Mucosa of stomach (tissue), 1 donor: ENCODE measurements around the gene KRTCAP3.

Source experiments
- H3K27me3 ChIP-seq: one replicate; pipeline ENCODE4 v1.7.0; 2013; ENCODE audit warnings: mild to moderate bottlenecking, low read length; ENCODE audit not compliant: control insufficient read depth, insufficient read depth
- H3K36me3 ChIP-seq: one replicate; pipeline ENCODE4 v1.7.0; 2013; ENCODE audit warnings: low read length; ENCODE audit not compliant: control insufficient read depth, insufficient read depth
- H3K4me1 ChIP-seq: one replicate; pipeline ENCODE4 v1.7.0; 2013; ENCODE audit warnings: mild to moderate bottlenecking, low read length; ENCODE audit not compliant: control insufficient read depth, insufficient read depth
- H3K4me3 ChIP-seq: one replicate; pipeline ENCODE4 v1.7.0; 2013; ENCODE audit warnings: low read length
- H3K9ac ChIP-seq: one replicate; pipeline ENCODE4 v1.7.0; 2013; ENCODE audit warnings: mild to moderate bottlenecking, low read length, moderate library complexity
- H3K9me3 ChIP-seq: one replicate; pipeline ENCODE4 v1.7.0; 2013; ENCODE audit warnings: mild to moderate bottlenecking, low read length, moderate library complexity; ENCODE audit not compliant: control insufficient read depth
- donor health status: Pancreatic carcinoma.

KRTCAP3 gene

GRCh38 chr2:27446057-27446456 is 3.9 kb downstream of the KRTCAP3 start:
- Histone ChIP-seq H3K9ac (peak overlapping the region; percentile 89), H3K9me3 (no peaks in the 10 kb centered on the region), H3K4me1 (peaks cover 22% of the 10 kb centered on the region), H3K36me3 (peaks cover 2% of the 10 kb centered on the region), H3K4me3 (peak overlapping the region; percentile 72), H3K27me3 (no peaks in the 10 kb centered on the region)

GRCh38 chr2:27448381-27448780 is 6.2 kb downstream of the KRTCAP3 start:
- H3K9ac ChIP-seq, result no peak overlapping the region
- H3K27me3 ChIP-seq, result no peaks in the 10 kb centered on the region
- no peaks in the 10 kb centered on the region for H3K9me3 ChIP-seq
- no peaks in the 10 kb centered on the region for H3K36me3 ChIP-seq
- no peak overlapping the region for H3K4me3 ChIP-seq
- H3K4me1 ChIP-seq, result peaks cover 17% of the 10 kb centered on the region

GRCh38 chr2:27451095-27451494 is 8.9 kb downstream of the KRTCAP3 start:
- H3K36me3 ChIP-seq, result no peaks in the 10 kb centered on the region

GRCh38 chr2:27453968-27454367 is 11.8 kb downstream of the KRTCAP3 start:
- Histone ChIP-seq H3K9me3 (no peaks in the 10 kb centered on the region), H3K4me1 (no peaks in the 10 kb centered on the region), H3K36me3 (no peaks in the 10 kb centered on the region), H3K4me3 (no peak overlapping the region), H3K9ac (no peak overlapping the region), H3K27me3 (no peaks in the 10 kb centered on the region)

More at GRCh38 chr2:27451095-27451494, 8.9 kb downstream of the KRTCAP3 start:
- H3K9me3 ChIP-seq, result no peaks in the 10 kb centered on the region
- H3K4me1 ChIP-seq, result peaks cover 4% of the 10 kb centered on the region
- no peak overlapping the region for H3K4me3 ChIP-seq
- no peaks in the 10 kb centered on the region for H3K27me3 ChIP-seq
- H3K9ac ChIP-seq, result no peak overlapping the region

- Histone ChIP-seq H3K4me3 (no peak overlapping the region), H3K27me3 (no peaks in the 10 kb centered on the region), H3K9me3 (no peaks in the 10 kb centered on the region), H3K9ac (no peak overlapping the region), H3K36me3 (no peaks in the 10 kb centered on the region), H3K4me1 (no peaks in the 10 kb centered on the region)
These were observed 18.9 kb downstream of the KRTCAP3 start for GRCh38 chr2:27461118-27461517.

GRCh38 chr2:27464443-27464842 is 22.3 kb downstream of the KRTCAP3 start:
- H3K36me3 ChIP-seq, result no peaks in the 10 kb centered on the region
- no peak overlapping the region for H3K4me3 ChIP-seq
- no peaks in the 10 kb centered on the region for H3K4me1 ChIP-seq
- no peaks in the 10 kb centered on the region for H3K27me3 ChIP-seq
- no peaks in the 10 kb centered on the region for H3K9me3 ChIP-seq
- H3K9ac ChIP-seq, result no peak overlapping the region

- no peaks in the 10 kb centered on the region for H3K36me3 ChIP-seq
- H3K4me1 ChIP-seq, result peaks cover 5% of the 10 kb centered on the region
- H3K9ac ChIP-seq, result no peak overlapping the region
- H3K4me3 ChIP-seq, result no peak overlapping the region
- no peaks in the 10 kb centered on the region for H3K9me3 ChIP-seq
- H3K27me3 ChIP-seq, result no peaks in the 10 kb centered on the region
These were observed 29.8 kb downstream of the KRTCAP3 start for GRCh38 chr2:27471961-27472360.

- H3K4me3 ChIP-seq, result no peak overlapping the region
- no peak overlapping the region for H3K9ac ChIP-seq
- no peaks in the 10 kb centered on the region for H3K36me3 ChIP-seq
- no peaks in the 10 kb centered on the region for H3K27me3 ChIP-seq
- H3K9me3 ChIP-seq, result no peaks in the 10 kb centered on the region
- peaks cover 5% of the 10 kb centered on the region for H3K4me1 ChIP-seq
These were observed 43.3 kb downstream of the KRTCAP3 start for GRCh38 chr2:27485496-27485895.

- H3K4me1 ChIP-seq, result peaks cover 5% of the 10 kb centered on the region
- H3K27me3 ChIP-seq, result no peaks in the 10 kb centered on the region
- H3K9ac ChIP-seq, result peak overlapping the region; percentile 38
- peak overlapping the region; percentile 40 for H3K4me3 ChIP-seq
- no peaks in the 10 kb centered on the region for H3K9me3 ChIP-seq
- H3K36me3 ChIP-seq, result no peaks in the 10 kb centered on the region
These were observed 46.9 kb downstream of the KRTCAP3 start for GRCh38 chr2:27489118-27489497.

- Histone ChIP-seq H3K4me3 (peak within 1 kb of the TSS; percentile 40), H3K36me3 (no peaks in the 10 kb centered on the region), H3K27me3 (peaks cover 6% of the 10 kb centered on the region), H3K4me1 (peaks cover 10% of the 10 kb centered on the region), H3K9me3 (no peaks in the 10 kb centered on the region), H3K9ac (peak within 1 kb of the TSS; percentile 38)
These were observed 47.6 kb downstream of the KRTCAP3 start, which contains the start of gene IFT172 for GRCh38 chr2:27489498-27490397. Gene IFT172, minus strand, starts transcription at chr2:27489743. Its CDS starts 90 bp downstream, at chr2:27489653.

- Histone ChIP-seq H3K27me3 (peaks cover 7% of the 10 kb centered on the region), H3K4me1 (peaks cover 29% of the 10 kb centered on the region), H3K9me3 (no peaks in the 10 kb centered on the region), H3K36me3 (no peaks in the 10 kb centered on the region), H3K4me3 (no peak overlapping the region), H3K9ac (no peak overlapping the region)
These were observed 50.4 kb downstream of the KRTCAP3 start for GRCh38 chr2:27492557-27492956.

- H3K4me3 ChIP-seq, result no peak overlapping the region
These were observed 51.7 kb downstream of the KRTCAP3 start for GRCh38 chr2:27493948-27494283.

More at GRCh38 chr2:27493948-27494283, 51.7 kb downstream of the KRTCAP3 start:
- Histone ChIP-seq H3K36me3 (no peaks in the 10 kb centered on the region), H3K4me1 (peaks cover 36% of the 10 kb centered on the region), H3K27me3 (peaks cover 7% of the 10 kb centered on the region), H3K9me3 (no peaks in the 10 kb centered on the region), H3K9ac (no peak overlapping the region)
